ENCODE measurements around the gene NIFK. TPM values are rescaled to one million over a fixed set of nuclear protein-coding genes. Genes with fewer than 3 reads are reported as not detected.
"Not testable (repeated sequence)": the region's sequence is repeated elsewhere in the genome, so short reads cannot be mapped to it uniquely, and the experiment has no call there.

NIFK gene
- total RNA-seq, 1 experiment from 2014 or later = 75.9 TPM

- peak in 1 of 2 experiments; percentile 18 for DNase-seq
- H3K4me2 ChIP-seq = no peak overlapping the region
These were observed 42.1 kb downstream of the NIFK start for GRCh38 chr2:121694398-121695170.

GRCh38 chr2:121690572-121690971 is 46.1 kb downstream of the NIFK start:
- H3K36me3 ChIP-seq (ENCODE audit: low read depth); POLR2A ChIA-PET (ENCODE audit: unreplicated experiment); H3K4me1 ChIP-seq (replicated peaks; ENCODE audit: insufficient read depth); H3K27ac ChIP-seq; DNase-seq; H3K27me3 ChIP-seq (ENCODE audit: insufficient read depth, low read depth); intact Hi-C loops (cut with micrococcal nuclease; ENCODE audit: unreplicated experiment); H3K79me2 ChIP-seq (ENCODE audit: low read depth); H2AFZ ChIP-seq; H3F3A ChIP-seq (ENCODE audit: insufficient read depth, low read depth); H3K4me2 ChIP-seq; BruUV-seq (replicated peaks); H3K9me2 ChIP-seq (ENCODE audit: insufficient read depth); H3K4me3 ChIP-seq; H4K20me1 ChIP-seq (ENCODE audit: insufficient read depth); H3K9me3 ChIP-seq (ENCODE audit: insufficient read depth, low read depth): not testable (repeated sequence)
- CTCF ChIA-PET = interaction anchor here (0.6 kb wide), 1 partner anchor 19 kb away, joined by 5 read pairs; no protein-coding TSS in a partner anchor

More at GRCh38 chr2:121694398-121695170, 42.1 kb downstream of the NIFK start:
- Histone ChIP-seq H4K20me1 (ENCODE audit: insufficient read depth) (no peaks in the 10 kb centered on the region), H2AFZ (no peak overlapping the region), H3K79me2 (ENCODE audit: low read depth) (no peaks in the 10 kb centered on the region), H3K27ac (no peak overlapping the region), H3F3A (ENCODE audit: insufficient read depth, low read depth) (peaks cover 26% of the 10 kb centered on the region), H3K36me3 (ENCODE audit: low read depth) (no peaks in the 10 kb centered on the region), H3K4me3 (no peak overlapping the region), H3K27me3 (ENCODE audit: insufficient read depth, low read depth) (no peaks in the 10 kb centered on the region), H3K4me1 (replicated peaks; ENCODE audit: insufficient read depth) (peaks cover 35% of the 10 kb centered on the region), H3K9me2 (ENCODE audit: insufficient read depth) (no peaks in the 10 kb centered on the region), H3K9me3 (ENCODE audit: insufficient read depth, low read depth) (no peaks in the 10 kb centered on the region)
- BruUV-seq (replicated peaks) = no TSS peak
- intact Hi-C loops (cut with micrococcal nuclease; ENCODE audit: unreplicated experiment) = no loop called here
- CTCF ChIA-PET = no interaction called here
- POLR2A ChIA-PET (ENCODE audit: unreplicated experiment) = interaction anchor here (0.6 to 0.7 kb wide), 2 partner anchors 13 to 164 kb away, joined by 3 to 7 read pairs; partner anchors contain the start of gene RNU4ATAC
- TF ChIP-seq EZH2 (IDR thresholded peaks at IDR 0.05; ENCODE audit: low read depth) (no peak), CTCF (conservative IDR thresholded peaks at IDR 0.05) (no peak)

GRCh38 chr2:121690095-121690494 is 46.6 kb downstream of the NIFK start:
- TF ChIP-seq EZH2 (IDR thresholded peaks at IDR 0.05; ENCODE audit: low read depth) (no peak), CTCF (conservative IDR thresholded peaks at IDR 0.05) (no peak)
- no peaks in the 10 kb centered on the region for H3K79me2 ChIP-seq (ENCODE audit: low read depth)
- no peaks in the 10 kb centered on the region for H3K27me3 ChIP-seq (ENCODE audit: insufficient read depth, low read depth)
- H3K4me3 ChIP-seq = no peak overlapping the region
- intact Hi-C loops (cut with micrococcal nuclease; ENCODE audit: unreplicated experiment) = no loop called here
- 0 out of 2 replicates have a peak, but pooled peaks cover 5% of the 10 kb centered on the region for H3K4me1 ChIP-seq (replicated peaks; ENCODE audit: insufficient read depth)
- no peaks in the 10 kb centered on the region for H3K9me3 ChIP-seq (ENCODE audit: insufficient read depth, low read depth)
- no peaks in the 10 kb centered on the region for H3K9me2 ChIP-seq (ENCODE audit: insufficient read depth)
- DNase-seq = no peak
- H3K27ac ChIP-seq = no peak overlapping the region
- H3K36me3 ChIP-seq (ENCODE audit: low read depth) = no peaks in the 10 kb centered on the region
- H2AFZ ChIP-seq = no peak overlapping the region
- H3K4me2 ChIP-seq = no peak overlapping the region
- H4K20me1 ChIP-seq (ENCODE audit: insufficient read depth) = no peaks in the 10 kb centered on the region
- POLR2A ChIA-PET (ENCODE audit: unreplicated experiment) = no interaction called here
- CTCF ChIA-PET = no interaction called here
- H3F3A ChIP-seq (ENCODE audit: insufficient read depth, low read depth) = no peaks in the 10 kb centered on the region
- no TSS peak for BruUV-seq (replicated peaks)
